Activated CD8-positive, alpha-beta memory T cell treated with anti-CD3 and anti-CD28 coated beads for 1 hour (primary cell): ENCODE results near the gene SAMD14.

Experiments
- DNase-seq, 2 donors: peaks; one replicate each; pipeline ENCODE4 v3.0.0-alpha.2; 2020; ENCODE audit warnings: low read depth in 1 of 2; ENCODE audit errors: extremely low read depth in 1 of 2

The SAMD14 gene

DNA sequence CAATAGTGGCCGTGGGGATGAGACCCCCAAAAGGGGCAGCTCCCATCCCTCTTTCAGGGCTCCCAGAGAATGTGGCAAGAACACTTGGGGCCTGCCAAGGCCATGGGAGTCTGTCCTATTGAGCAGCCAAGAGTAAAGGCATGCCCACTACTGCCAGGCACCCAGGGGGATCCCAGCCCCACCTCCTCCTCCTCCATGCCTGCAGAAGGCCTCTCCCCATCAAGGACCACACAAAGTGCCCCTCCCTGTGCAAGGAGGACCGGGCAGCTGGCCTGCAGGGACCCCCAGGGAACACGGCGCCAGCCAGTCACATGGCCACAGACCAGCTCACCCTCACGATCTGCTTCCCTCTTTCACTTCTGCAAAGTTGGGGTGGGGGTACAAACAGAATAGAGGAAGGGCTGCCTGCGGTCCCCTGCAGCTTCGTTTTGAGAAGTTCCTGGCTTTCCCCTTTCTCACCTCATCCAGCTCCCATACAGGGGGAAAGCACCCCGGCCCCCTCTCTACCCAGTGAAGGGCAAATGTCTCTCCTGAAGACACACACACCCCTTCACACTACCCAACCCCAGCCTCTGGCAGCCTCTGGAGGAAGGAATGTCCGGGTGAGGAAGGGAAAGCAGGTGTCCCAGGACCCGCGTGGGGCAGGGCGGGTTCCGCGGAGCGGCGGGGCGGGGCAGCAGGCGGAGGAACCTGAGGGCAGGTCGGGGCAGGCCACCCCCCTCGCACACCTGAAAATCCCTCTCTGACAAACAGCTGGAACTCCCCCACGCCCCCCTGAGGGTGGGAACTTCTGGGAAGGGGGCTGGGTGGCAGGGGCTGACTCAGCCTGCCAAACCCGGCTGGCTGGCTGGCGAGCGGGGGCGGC, 18.5 kb upstream of the SAMD14 start:
- DNase-seq = peak; percentile 55 to 58

DNA sequence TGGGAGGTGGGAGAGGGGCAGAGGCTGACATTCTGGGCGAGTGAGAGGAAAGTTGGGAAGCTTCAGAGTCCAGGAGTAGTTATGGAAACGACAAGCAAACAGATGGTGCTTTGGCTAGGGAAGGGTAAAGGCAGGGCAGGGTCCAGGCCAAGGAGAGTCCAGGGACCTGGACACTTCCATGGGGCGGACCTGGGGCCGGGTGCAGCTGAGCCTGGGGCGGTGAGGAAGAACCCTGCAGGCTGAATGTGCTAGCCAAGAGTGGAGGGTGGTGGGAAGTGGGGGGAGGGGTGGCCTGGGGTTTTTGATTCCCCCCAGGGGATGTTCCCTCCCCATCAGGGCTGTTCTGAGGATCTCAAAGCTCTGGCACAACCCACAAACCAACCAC, 17.9 kb upstream of the SAMD14 start:
- DNase-seq = no peak

DNA sequence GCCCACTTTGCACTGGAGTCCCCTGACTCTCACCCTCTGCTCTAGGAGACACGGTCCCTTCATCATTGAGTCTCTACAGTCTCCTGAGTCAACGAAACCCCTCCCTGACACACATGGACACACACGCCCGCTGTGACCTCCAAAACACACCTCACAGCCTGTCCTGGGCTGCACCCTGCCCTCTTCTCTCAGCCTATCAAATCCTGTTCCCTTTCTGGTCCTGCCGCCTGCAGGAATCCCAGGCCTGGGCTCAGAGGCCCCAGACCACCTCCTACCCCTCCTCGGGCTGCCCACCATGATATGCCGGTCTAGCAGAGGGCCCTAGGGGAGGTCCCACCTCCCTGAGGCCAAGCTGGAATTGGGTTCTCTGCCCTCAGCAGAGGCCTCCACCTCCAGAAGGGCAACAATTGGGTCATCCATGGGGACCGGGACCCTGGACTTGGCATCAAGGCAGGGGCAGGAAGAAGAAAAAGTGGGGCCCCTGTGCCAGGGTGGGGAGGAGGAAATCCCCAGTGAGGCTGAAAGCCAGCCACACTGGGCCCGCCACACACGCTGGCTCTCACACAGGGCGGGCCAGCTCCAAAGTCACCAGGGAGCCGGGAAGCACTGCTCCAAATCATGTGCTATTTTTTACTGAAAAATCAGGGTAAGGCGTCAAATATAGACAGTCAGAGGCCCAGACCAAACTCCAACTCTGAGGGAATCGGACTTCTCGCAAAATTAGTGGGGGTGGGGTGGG, 17.1 kb upstream of the SAMD14 start:
- DNase-seq = no peak

DNA sequence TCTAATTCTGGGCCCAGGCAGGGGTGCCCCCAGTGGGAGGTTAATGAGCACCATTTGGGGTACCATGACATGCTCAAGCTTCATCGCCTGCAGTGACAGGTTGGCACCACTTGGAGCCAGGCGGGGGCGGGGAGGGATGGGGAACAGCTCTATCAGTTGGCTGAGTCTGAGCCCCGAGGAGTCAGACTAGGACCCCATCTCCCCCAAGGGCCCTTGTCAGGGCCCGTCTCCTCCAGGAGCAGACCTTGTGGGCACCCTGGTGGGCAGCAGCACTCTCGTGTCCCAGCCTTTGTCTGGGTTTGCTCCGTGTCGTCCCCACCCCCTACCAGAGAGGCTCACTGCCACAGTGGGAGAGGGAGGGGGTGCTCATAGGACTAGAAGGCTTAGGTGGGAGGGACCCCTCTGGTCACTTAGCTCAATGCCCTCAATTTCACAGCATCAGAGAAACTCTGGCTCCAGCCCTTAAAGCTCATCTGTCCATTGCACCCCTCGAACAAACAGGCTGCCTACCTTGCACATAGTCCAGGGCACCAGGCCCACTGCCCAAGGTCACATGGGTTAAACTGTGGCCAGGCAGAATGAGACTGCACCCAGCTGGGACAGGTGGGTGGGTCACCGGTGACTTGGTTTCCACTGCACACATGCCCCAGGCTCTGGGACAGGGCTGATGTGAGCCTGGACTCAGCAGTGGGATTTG, 16.4 kb upstream of the SAMD14 start:
- no peak for DNase-seq

DNA sequence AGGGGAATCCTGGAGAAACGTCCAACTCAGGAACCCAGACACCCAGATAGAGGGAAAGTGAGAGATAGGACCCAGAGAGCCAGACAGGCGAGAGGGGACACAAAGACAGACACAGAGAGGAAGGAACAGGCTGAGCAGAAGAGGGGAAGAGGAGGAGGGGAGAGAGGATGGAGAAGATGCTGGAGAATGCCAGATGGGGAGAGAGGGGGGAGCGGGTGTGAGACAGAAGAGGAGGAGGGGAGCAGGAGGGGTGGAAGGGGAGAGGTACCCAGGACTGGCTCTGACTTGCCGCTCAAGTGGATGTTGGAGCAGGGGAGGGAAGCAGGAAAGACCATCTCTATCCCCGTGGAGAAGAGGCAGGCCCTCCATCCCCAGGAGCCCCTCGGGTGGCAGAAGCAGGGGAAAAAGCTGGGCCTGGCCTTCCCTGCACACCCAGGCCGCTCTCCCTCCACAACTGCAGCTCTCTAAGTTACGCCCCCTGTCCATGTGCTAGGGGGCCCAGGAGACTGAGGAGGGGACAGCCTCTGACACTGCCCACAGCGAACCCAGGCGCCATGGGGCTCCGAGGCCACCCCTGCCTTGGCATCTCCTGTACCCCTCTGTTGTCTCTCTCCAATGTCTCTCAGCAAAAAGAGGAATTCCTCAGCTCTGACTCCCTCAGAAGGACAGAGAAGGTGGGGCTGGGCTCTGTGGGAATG, 15.7 kb upstream of the SAMD14 start:
- DNase-seq = no peak

DNA sequence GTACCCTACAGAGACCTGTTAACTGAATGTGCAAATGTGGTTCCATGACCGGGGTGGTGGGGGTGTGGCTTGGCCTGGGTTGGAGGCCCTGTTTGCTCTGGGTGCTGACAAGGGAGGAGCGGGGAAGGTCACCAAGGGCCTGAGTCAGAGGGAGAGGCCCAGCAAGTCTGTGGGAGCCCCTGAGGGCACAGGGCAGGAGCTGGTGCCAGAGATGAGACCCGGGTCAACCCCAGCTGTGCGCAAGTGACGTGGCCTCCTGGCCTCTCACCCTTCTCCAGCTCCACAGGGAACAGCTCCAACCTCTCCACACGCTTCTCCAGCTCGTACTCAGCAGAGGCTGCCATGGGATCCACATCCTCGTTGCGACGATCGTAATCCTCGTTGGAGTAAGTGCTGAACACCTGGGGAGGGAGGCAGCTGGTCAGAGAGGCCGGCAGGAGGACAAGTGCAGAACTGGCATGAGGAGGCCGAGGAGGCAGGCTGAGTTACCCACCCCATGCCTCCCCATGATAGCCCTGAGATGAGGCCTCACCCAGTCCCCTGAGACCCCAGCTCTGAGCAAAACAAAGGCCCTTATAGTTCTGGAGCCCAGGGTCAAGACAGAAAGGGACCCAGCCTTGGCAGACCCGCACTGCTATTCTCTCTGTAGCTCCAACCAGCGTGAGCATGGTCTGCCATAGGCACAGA, 15.0 kb upstream of the SAMD14 start:
- DNase-seq = no peak

DNA sequence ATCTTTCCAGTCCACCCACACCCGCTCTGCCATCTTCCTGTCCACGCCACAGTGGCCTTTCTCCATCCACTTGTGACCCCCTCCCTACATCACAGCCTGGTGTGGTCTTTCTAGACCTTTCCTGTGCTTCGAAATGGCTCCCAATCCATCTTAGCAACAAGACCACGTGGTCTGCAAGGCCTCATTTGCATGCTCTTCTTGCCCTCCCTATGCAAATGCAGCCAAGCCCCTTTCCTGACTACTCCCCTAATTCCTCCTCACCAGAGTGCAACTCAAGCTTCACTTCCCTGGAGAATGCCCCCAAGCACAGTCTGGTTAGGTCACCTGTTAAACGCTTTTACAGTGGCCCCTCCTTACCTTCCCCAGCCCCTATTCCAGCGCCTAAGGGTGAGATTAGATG, 14.4 kb upstream of the SAMD14 start:
- DNase-seq = no peak

DNA sequence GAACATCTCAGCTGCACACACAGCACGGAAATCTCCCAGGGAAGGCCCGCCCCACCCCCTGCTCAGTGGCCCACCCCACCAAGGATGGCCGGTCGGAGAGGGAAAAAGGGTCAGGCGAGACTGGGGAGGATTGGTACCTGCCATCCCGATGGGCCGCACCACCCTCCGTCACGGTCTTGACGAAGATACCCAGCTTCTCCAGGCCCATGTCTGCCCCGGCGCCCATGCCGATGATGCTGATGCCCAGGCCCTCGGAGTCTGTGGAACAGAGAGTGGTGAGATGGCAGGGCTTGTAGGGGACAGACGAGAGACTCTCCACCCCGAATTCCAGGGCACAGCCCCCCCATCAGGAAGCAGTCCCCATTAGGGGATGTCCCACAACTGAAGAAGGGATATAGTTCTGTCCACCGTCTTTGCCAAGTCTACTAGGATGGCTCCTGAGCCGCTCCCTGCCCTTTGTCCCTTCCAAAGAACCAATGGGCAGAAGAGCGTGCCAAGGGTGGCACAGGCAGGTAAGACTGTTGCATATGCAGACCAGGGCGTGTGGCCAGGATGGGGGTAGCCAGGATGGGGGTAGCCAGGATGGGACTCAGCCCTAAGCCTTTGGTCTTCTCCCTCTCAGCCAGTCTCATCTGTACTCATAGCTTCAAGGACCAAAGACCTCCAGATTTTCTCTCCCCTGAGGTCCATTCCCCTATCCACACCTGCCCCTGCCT, 13.7 kb upstream of the SAMD14 start:
- no peak for DNase-seq

DNA sequence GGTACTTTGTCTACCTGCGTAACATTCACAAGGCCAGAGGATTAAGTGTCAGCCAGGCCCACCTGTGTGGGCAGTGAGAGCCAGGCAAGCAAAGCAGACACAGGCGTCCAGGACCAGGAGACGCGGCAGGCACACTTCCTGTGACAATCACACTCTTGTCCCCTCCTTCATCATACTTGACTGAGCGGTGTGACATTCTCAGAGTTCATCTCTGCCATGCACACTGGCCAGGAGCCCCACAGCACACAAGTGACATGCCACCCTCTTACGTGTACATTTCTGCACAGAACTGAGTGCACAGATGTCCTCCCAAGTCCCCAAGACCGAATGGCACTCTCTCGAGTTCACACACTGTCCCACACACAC, 11.8 kb upstream of the SAMD14 start:
- DNase-seq = no peak

DNA sequence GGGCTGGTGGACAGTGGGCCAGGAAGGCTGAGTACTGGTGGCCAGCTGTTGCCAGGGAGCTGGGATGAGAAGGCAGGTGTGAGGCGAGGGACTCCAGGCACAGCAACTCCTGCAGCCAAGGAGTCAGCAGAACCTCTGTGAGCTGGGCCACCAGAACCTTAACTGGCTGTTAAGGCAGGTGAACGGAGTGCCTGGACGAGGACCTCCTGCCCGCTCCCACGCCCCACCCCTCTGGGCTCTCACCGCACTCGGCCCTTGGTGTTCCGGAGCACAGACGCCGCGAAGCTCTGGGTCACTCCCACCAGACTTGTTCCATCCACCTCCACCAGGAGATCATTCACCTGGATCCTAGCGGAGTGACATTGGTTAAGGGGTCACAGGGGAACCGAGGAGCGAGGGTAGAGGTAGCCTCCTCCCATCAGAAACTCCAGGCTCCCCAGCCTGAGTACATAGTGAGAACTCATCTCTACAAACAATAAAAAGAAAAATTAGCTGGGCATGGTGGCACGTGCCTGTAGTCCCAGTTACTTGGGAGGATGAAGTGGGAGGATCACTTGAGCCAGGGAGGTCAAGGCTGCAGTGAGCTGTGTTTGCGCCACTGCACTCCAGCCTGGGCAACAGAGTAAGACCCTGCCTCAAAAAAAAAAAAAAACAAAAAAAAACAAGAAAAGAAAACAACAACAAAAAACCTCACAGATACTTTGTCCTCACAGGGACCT, 11.2 kb upstream of the SAMD14 start:
- no peak for DNase-seq

DNA sequence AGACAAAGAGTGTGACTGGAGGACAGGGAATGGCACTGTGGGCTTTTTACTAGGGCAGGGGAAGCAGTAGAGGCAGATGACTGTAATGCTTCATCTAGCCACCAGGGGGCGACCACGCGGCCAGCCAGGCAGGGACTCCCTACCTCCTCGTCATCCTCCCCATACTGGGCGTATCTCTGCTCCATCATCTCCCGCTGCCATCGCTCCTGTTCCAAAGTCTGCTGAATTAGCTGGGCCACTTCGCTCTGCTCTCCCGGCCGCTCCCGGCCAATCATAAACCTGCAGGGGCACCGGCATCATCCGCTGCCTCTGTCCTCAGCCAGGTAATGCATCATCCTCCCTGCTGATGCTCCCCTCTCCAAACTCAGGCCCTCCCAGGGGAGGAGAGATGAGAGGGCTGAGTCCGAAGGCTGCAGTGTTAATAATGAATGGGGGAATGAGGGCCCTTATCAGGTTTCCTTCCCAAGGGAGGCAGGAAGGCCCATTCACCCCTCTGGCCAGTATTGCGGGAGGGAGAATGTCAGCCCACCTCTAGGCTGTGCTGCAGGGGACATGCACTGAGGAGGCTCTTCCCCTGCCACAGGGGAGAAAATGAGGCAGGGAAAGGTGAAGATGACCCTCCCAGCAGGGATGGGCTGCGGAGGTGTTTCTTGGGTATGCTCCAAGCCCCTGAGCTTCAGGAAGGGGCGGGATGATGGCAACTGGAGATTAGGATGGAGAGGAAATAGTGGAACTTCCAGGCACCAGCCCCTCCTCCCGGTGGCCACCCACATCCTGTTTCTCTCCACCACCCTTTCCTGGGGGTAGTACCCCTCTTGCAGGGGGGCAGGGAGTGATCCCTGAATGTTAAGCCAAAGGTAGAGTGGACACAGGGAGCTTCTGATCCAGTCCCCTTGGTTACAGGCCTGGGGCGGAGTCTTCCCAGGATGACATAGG, 10.3 kb upstream of the SAMD14 start:
- peak; percentile 63 to 69 for DNase-seq

DNA sequence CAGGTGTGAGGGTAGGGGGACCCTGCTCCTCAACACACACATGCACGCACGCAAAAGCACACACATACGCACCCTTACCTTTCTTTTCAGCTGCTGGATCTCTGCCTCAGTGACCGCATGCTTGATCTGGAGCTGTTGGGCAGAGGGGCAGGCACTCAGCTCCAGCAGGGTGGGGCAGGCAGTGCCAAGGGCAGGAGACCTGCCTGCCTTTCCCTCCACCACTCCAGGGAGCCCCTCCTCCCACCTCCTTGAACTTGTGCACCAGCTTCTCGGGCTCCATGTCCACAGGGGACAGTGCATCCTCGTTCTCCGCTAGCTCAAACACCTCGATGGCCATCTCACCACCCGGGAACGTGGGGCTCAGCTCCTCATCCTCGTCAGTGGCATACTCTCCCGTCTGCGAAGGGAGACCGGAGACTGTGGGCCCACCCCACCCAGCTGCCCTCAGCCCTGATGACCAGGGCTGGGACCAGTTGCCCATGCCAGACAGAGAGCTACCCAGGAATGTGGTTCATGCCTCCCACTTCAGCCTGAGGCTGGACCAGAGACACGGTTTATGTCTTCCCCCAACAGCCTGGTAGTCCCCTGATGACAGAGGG, 9.3 kb upstream of the SAMD14 start:
- DNase-seq = no peak

DNA sequence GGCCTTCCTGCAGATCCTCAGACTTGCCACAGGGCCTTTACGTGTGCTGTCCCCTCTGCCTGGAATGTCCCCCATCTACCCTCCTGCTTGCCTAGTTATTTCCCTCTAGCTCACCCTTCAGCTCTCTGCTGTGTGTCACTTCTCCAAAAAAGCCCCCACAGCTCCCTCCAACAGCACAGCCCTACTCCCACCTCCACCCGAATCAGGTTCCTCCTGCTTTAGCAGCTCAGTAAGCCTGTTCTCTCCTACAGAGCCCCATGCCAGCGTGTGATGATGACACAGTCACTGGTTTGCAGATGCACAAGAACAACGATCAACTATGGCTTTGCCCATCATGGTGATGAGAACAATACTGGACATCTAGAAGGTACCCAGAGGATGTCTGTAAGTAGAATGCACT, 7.1 kb upstream of the SAMD14 start:
- DNase-seq = no peak

DNA sequence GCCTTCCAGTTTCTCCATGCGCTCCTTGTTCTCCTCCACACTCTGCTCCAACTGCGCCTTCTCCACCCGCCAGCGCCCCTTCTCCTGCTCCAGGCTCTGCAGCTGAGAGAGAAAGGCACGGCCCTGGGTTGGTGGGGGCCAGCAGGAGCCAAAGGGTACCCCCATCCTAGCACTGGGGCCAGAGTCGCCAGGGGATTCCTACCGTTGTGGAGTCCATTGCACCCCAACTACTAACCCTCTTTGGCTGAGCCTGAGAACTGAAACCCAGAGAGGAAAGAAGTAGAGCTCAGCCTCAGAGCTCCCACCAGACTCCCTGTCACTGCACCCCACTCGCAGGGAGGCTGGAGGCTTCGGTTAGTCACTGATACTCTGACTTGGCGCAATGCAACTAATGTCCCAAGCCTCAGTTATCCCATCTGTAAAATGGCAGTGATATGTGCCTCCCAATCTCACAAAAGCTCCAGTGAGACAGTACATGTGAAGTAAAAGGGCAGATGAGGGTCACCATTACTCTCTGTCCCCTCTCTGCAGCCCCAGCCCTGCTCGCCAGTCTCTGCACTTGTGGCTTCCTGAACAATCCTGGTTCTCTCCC, 6.2 kb upstream of the SAMD14 start:
- DNase-seq = no peak

DNA sequence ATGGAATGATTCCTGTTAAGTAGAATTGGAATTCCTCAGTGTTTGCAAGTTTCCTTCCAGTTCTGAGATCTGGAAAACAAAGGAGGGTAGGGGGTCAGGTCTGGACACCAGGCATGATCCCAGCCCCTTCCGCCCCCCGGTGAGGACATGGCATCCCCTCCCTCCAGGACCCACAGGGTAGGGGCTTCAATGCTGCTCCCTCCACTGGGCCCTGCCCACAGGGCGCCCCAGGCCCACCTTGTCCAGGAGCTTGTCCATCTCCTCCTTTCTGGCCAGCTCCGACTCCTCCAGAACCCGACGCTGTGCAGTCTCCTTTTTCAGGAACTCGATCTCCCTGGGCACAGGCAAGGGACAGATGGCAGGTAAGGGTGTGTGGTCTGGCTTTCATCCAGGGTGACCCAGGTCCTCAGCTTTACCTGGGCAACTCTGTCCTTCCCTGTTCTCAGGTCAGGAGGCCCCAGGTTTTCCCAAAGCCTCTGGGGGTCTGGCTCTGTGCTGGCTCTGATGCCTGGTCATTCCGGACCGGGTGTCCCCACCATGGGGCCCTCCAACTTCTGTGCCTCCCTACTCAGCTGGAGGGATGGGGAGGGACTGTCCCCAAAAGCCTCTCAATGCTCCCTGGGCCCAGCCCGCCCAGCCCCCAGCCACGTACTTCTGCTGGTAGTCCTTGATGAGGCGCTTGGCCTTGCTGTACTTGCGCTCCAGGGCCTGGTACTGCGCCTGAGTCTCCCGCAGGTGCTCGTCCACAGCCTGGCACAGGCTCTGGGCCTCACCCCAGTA, 5.5 kb upstream of the SAMD14 start:
- no peak for DNase-seq

DNA sequence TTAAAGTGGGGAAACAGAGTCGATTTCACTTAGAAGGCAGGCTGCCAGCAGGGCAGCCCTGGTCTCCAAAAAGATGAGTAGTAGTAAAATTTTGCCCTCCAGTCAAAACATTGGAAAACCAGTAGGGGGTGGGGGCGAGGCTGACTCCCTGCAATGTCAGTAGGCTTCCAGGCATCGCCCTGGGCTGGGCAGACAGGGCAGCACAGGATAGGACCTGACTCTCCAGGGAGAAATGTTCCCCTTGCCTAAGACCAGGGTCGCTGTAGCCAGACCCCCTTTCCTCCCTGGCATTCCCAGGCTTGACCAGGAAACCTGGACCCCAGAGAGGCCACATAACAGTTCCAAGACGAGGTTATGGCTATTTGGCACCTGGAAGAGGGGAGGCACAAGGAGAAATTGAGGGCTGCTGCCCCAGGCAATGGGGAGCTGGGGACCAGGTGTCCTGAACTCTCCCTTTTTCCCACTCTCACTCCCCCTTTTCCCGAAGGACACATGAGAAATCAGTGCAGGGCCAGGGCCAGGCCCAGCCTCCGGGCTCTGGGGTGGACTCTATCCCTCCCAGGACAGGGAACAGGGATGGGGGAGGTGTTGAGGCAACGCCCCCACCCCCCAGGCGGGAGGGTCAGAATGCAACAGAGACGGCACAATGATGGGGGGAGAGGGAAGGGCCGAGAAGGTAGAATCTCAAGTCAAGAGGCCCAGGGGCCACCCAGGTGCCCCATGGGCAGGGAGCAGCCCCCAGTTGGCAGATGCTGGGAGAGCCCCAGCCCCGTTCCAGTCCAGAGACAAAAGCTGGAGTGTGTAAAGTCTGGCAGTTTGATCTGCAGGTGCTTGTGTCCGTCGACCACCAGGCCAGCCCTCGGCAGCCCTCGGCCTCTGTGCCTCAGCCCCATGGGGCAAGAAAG, 4.5 kb upstream of the SAMD14 start:
- DNase-seq = no peak
